HUES48 (cell line): ENCODE measurements around the gene MARCHF9.

Experiments used
- H3K27ac ChIP-seq: one replicate; pipeline ENCODE4 v1.7.0; 2013; ENCODE audit warnings: low read depth, low read length, inconsistent platforms
- H3K27me3 ChIP-seq: 2 replicates; pipeline ENCODE4 v1.6.1; 2013; ENCODE audit warnings: mild to moderate bottlenecking, low read length; ENCODE audit not compliant: control insufficient read depth, insufficient read depth
- H3K36me3 ChIP-seq: 2 replicates; pipeline ENCODE4 v1.6.1; 2013; ENCODE audit warnings: low read length; ENCODE audit not compliant: control insufficient read depth, insufficient read depth
- H3K4me1 ChIP-seq: 2 replicates; pipeline ENCODE4 v1.6.1; 2013; ENCODE audit warnings: mild to moderate bottlenecking, low read length; ENCODE audit not compliant: control insufficient read depth, insufficient read depth
- H3K4me3 ChIP-seq: 2 replicates; pipeline ENCODE4 v1.5.1; 2013; ENCODE audit warnings: mild to moderate bottlenecking, low read depth, low read length
- H3K9ac ChIP-seq: 2 replicates; pipeline ENCODE4 v1.6.1; 2013; ENCODE audit warnings: mild to moderate bottlenecking, low read depth, low read length, moderate library complexity
- H3K9me3 ChIP-seq: 2 replicates; pipeline ENCODE4 v1.6.1; 2013; ENCODE audit warnings: low read length; ENCODE audit not compliant: control insufficient read depth, insufficient read depth

MARCHF9 gene

GRCh38 chr12:57758552-57759359, 3.9 kb downstream of the MARCHF9 start:
- Histone ChIP-seq H3K27ac (no peak overlapping the region), H3K27me3 (peaks cover 52% of the 10 kb centered on the region), H3K4me1 (peaks cover 15% of the 10 kb centered on the region), H3K9me3 (no peaks in the 10 kb centered on the region), H3K9ac (no peak overlapping the region), H3K36me3 (no peaks in the 10 kb centered on the region), H3K4me3 (no peak overlapping the region)

GRCh38 chr12:57759360-57759980, 4.6 kb downstream of the MARCHF9 start:
- H3K27me3 ChIP-seq = peaks cover 53% of the 10 kb centered on the region
- H3K36me3 ChIP-seq = no peaks in the 10 kb centered on the region
- no peaks in the 10 kb centered on the region for H3K9me3 ChIP-seq

GRCh38 chr12:57760347-57760982, 5.6 kb downstream of the MARCHF9 start:
- Histone ChIP-seq H3K4me3 (no peak overlapping the region), H3K27ac (no peak overlapping the region), H3K4me1 (peaks cover 21% of the 10 kb centered on the region), H3K9me3 (no peaks in the 10 kb centered on the region), H3K36me3 (no peaks in the 10 kb centered on the region), H3K9ac (no peak overlapping the region), H3K27me3 (peaks cover 60% of the 10 kb centered on the region)

More at GRCh38 chr12:57759360-57759980, 4.6 kb downstream of the MARCHF9 start:
- H3K9ac ChIP-seq = no peak overlapping the region
- peaks cover 16% of the 10 kb centered on the region for H3K4me1 ChIP-seq
- no peak overlapping the region for H3K4me3 ChIP-seq
- H3K27ac ChIP-seq = no peak overlapping the region

GRCh38 chr12:57761391-57761998, 6.6 kb downstream of the MARCHF9 start:
- Histone ChIP-seq H3K9ac (no peak overlapping the region), H3K36me3 (no peaks in the 10 kb centered on the region), H3K9me3 (no peaks in the 10 kb centered on the region), H3K4me3 (no peak overlapping the region), H3K4me1 (peaks cover 25% of the 10 kb centered on the region), H3K27ac (no peak overlapping the region), H3K27me3 (peaks cover 60% of the 10 kb centered on the region)

GRCh38 chr12:57762463-57762862, 7.6 kb downstream of the MARCHF9 start:
- H3K27me3 ChIP-seq = peaks cover 60% of the 10 kb centered on the region

GRCh38 chr12:57763881-57764661, 9.2 kb downstream of the MARCHF9 start:
- Histone ChIP-seq H3K9me3 (no peaks in the 10 kb centered on the region), H3K9ac (no peak overlapping the region), H3K4me3 (peak overlapping the region; percentile 67), H3K36me3 (peaks cover 14% of the 10 kb centered on the region), H3K27me3 (peaks cover 50% of the 10 kb centered on the region), H3K27ac (no peak overlapping the region), H3K4me1 (peaks cover 31% of the 10 kb centered on the region)

More at GRCh38 chr12:57762463-57762862, 7.6 kb downstream of the MARCHF9 start:
- no peak overlapping the region for H3K4me3 ChIP-seq
- no peak overlapping the region for H3K9ac ChIP-seq
- H3K4me1 ChIP-seq = peaks cover 30% of the 10 kb centered on the region
- no peaks in the 10 kb centered on the region for H3K9me3 ChIP-seq
- no peaks in the 10 kb centered on the region for H3K36me3 ChIP-seq
- no peak overlapping the region for H3K27ac ChIP-seq

- H3K36me3 ChIP-seq = peaks cover 20% of the 10 kb centered on the region
- peak overlapping the region; percentile 67 for H3K4me3 ChIP-seq
- no peaks in the 10 kb centered on the region for H3K9me3 ChIP-seq
- peaks cover 50% of the 10 kb centered on the region for H3K27me3 ChIP-seq
- H3K27ac ChIP-seq = no peak overlapping the region
- peaks cover 31% of the 10 kb centered on the region for H3K4me1 ChIP-seq
- 0 out of 2 replicates have a peak overlapping the region, but pooled peaks have one; percentile 12 for H3K9ac ChIP-seq
Measured at GRCh38 chr12:57764662-57765002, 9.7 kb downstream of the MARCHF9 start.

- H3K36me3 ChIP-seq = peaks cover 25% of the 10 kb centered on the region
- H3K4me1 ChIP-seq = peaks cover 31% of the 10 kb centered on the region
- H3K9ac ChIP-seq = 0 out of 2 replicates have a peak overlapping the region, but pooled peaks have one; percentile 12
- H3K9me3 ChIP-seq = no peaks in the 10 kb centered on the region
- peak overlapping the region; percentile 67 for H3K4me3 ChIP-seq
- H3K27ac ChIP-seq = no peak overlapping the region
- H3K27me3 ChIP-seq = peaks cover 50% of the 10 kb centered on the region
Measured at GRCh38 chr12:57765003-57765697, 10.2 kb downstream of the MARCHF9 start.

- no peak overlapping the region for H3K9ac ChIP-seq
- peaks cover 32% of the 10 kb centered on the region for H3K36me3 ChIP-seq
- H3K9me3 ChIP-seq = no peaks in the 10 kb centered on the region
- H3K4me3 ChIP-seq = peak overlapping the region; percentile 67
- H3K27me3 ChIP-seq = peaks cover 50% of the 10 kb centered on the region
- peaks cover 31% of the 10 kb centered on the region for H3K4me1 ChIP-seq
- H3K27ac ChIP-seq = no peak overlapping the region
Measured at GRCh38 chr12:57765698-57766463, 11.0 kb downstream of the MARCHF9 start.
